D721Med (cell line): ENCODE measurements around the gene TBC1D3B.
"Not testable (repeated sequence)": the region's sequence is repeated elsewhere in the genome, so short reads cannot be mapped to it uniquely, and the experiment has no call there.

Experiments
- DNase-seq: peaks from one replicate; pipeline ENCODE4 v3.0.0; 2011; ENCODE audit warnings: low spot score; ENCODE audit not compliant: insufficient read length
- FAIRE-seq: peaks from 2 replicates; lab custom pipeline; 2011; peaks lifted over from hg19 to GRCh38; lab: Jason Lieb, UNC
- TF ChIP-seq, protein P1 (sequence below): IDR thresholded peaks from 2 replicates; pipeline ENCODE4 v1.5.1; 2012; ENCODE audit warnings: mild to moderate bottlenecking, control low read depth; ENCODE audit not compliant: insufficient read depth; ENCODE audit errors: missing control alignments

The TBC1D3B gene

DNA sequence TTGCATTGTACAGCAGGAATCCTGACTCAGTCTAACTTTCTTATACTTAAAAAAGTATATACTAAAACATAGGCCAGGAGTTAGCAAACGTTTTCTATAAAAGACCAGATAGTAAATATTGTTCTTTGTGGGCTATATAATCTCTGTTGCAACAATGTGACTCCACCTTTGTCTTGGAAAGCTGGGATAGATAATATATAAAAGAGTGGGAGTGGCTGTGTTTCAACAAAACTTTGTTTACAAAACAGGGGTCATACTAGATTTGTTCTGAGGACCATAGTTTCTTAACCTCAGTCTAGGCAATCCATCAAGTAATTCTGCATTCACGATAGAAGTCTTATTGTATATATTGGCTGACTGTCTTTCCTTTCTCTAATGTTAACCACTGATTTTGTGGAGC, 9.0 kb upstream of the TBC1D3B start:
- FAIRE-seq, result no peak
- TF ChIP-seq, protein P1, sequence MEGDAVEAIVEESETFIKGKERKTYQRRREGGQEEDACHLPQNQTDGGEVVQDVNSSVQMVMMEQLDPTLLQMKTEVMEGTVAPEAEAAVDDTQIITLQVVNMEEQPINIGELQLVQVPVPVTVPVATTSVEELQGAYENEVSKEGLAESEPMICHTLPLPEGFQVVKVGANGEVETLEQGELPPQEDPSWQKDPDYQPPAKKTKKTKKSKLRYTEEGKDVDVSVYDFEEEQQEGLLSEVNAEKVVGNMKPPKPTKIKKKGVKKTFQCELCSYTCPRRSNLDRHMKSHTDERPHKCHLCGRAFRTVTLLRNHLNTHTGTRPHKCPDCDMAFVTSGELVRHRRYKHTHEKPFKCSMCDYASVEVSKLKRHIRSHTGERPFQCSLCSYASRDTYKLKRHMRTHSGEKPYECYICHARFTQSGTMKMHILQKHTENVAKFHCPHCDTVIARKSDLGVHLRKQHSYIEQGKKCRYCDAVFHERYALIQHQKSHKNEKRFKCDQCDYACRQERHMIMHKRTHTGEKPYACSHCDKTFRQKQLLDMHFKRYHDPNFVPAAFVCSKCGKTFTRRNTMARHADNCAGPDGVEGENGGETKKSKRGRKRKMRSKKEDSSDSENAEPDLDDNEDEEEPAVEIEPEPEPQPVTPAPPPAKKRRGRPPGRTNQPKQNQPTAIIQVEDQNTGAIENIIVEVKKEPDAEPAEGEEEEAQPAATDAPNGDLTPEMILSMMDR, result no peak
- DNase-seq, result no peak

DNA sequence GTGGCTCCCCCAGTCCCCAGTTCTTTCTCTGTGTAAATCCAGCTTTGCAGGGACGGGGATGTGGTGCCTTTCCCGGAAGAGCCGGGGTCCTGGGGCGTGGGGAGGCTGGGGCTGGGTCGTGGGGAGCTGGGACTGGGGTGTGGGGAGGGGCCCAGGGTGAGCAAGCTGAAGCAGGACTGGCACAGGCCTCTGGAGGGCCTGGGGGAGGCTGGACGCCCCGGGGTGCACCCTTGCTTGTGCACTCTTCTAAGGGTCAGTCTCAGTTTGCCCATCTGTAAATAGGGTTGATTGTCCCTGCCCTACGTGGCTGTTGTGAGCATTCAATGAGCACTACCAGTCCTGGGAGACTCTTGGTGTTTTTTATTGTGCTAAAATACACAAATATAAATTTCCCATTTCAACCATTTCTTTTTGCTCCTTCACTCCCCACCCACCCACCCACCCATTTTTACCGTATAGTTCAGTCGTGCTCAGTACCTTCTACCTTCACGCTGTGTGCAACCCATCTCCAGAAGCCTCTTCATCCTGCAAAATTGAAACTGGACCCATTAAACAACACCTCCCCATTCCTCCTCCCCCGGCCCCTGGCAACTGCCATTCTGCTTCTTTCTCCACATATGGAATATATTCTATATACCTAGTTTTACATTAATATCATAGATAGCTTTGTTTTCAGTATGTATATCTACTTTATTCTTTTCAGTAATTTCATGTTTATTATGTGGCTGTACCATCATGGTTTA, 7.8 kb upstream of the TBC1D3B start:
- DNase-seq (no peak), FAIRE-seq (no peak)
- TF ChIP-seq, protein P1, result no peak

DNA sequence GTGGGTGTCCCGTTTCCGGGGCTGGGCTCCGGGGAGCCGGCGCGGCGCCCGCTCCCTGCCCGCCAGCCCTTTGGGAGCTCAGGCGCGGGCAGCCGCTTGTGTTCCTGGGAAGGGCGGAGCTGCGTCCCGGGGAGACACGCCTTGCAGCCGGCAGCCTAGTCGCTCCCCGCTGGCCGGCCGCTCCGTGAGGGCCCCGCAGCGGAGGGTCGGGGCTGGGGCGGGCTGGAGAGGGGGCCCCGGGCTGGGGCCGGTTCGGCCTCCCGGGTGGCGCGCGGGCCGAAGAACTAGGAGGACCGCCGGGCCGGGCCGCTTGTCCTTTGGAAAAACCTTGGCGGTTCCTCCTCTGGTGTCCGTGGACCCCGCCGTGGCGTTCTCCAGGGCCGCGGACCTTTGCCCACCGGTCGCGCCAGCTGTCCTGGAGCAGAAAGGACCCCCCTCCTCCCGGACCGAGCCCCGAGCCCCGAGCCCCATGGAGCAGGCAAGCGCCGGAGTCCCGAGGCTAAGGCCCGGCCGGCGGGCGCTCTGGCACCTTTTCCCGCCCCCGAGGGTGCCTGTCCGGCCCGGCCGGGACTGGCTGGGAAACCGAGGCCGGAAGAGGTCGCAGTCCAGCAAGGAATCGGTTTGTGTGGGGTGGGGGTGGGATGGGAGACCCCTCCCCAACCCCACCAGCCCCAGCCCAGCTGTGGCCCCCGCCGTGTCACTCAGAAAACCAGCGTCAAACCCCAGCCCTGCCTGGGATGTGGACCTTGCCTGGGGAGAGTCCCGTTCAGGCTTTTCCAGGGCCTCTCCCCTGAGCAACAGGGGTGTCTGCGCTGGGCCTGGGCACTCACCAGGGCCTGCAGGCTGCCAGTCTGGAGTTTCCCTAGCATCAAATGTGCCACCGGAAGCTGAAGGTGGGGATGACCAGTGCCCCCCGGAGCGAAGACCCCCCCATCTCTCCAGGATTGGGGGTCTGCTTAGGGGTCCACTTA, 6.8 kb upstream of the TBC1D3B start:
- no peak for FAIRE-seq
- DNase-seq, result peak; percentile 34
- TF ChIP-seq, protein P1, result no peak

DNA sequence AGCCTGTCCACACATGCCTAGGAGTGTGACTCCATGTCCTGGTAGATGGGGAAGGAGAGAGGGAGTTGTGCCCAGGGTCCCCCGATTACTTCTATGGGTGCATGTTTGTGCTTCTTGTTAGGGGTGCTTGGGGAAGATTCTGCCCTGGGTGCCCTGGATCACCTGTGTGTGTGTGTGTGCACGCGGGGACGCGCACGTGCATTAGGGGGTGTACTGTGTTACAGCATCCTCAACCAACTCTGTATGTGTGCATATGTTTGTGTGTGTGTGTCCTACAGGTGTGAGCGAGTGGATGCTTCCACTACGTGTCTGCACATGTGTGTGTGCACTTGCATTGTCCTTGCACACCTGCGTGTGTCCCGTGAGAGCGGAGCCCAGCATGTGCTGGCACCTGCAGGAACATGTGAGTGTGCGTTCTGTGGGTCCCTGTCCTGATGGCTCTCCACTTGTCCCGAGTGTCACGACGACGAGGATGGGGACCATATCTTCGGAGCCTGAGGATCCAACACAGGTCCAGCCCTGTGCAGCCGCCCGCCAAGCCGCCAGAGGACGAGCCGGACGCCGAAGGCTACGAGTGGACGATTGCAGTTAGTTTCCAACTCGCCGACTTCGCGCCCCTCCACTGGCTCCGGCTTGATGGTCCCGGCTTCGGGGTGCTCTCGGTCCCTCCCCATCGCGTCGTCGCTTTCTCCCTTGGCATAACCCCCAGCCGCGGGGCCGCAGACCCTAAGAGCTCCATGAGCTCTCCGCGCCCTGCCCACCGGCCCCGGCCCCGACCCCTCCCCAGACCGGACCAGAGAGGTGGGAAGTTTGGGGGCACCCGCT, 6.0 kb upstream of the TBC1D3B start:
- DNase-seq (no peak), FAIRE-seq (no peak)
- TF ChIP-seq, protein P1, result no peak

DNA sequence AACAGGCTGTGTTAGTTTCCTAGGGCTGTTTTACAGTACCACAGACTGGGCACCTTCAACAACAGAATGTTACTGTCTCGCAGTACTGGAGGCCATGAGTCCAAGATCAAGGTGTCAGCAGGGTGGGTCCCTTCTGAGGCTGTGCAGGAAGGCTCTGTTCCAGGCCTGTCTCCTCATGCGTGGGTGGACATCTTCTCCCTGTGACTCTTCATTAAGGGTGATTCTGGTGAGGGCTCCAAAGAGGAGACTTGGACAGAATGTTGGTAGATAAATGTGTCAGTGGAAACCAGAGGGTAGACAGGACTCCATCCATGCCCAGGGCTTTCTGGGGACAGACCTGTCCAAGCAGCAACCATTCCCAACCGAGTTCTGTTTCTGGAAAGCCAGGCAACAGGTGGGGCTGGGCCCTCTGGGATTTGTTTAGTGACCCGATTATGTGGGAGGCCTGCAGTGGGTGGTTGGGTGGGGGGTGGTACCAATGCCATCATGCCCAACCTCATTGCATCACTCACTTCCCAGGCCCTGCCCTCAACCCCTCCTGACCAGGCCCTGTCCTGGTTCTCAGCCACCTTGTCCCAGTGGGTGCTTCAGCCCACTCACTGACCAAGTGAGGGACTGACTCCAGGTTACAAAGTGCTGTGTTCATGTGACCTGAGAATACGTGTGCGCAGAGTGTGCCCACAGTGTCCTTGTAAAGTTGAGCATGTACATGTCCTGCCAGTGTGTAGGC, 5.2 kb upstream of the TBC1D3B start:
- FAIRE-seq, result not testable (repeated sequence)

DNA sequence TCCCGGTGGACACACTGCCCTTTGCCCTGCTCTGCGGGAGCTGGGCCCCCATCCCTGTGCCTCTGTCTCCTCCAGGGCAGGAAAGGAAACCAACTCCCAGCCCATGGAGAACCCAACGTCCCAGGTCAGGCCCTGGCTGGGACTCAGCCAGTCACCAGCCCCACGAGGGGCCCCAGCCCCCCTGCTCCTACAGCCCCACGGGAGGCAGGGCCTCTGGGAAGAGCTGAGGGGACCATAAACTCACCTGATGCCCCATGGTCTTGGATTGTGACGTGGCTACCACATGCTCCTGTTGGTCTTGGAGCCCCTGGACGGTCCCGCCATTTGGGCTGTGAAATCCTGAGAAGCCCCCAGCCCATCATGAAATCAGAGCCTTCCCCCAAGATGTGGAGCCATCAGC, 7.6 kb downstream of the TBC1D3B start:
- not testable (repeated sequence) for FAIRE-seq, DNase-seq

More for the DNA sequence above, 5.2 kb upstream of the TBC1D3B start:
- not testable (repeated sequence) for DNase-seq

DNA sequence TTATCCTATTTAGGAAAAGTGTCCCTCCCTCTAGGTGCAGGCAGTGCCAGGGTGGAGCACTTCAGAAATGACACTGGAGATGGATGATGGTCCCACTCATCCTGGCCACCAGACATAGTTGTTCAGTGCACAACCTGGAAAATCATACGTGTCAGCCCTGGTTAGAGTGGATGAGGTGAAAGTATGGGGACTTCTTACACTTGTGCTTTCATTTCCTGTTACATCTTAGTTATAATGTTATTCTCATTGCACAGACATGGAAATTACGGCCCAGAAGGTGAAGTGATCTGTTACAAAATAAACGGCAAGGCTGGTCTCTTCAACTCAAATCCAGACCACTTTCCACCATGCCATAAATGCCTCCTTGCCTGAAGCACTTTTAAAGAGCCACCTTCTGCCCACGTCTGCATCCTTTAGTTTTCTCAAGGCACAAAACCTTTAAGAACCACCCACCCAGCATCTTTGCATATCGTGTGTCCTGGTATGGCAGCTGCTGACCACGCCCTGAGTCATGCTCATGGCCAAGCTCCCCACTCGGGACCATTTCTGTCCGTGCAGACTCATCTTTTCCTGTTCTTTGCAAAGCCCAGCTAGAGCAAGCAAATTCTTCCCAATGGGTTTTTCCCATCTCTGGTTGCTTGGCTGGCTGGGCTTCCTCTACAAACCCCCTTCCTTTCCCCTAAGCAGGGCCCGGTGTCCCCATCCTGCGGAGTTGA, 22.4 kb downstream of the TBC1D3B start:
- no peak for DNase-seq
- no peak for FAIRE-seq
- TF ChIP-seq, protein P1, result no peak
